K562 (cell line): Measurements from ENCODE around the gene MMP20. TPM values are rescaled to one million over a fixed set of nuclear protein-coding genes. Genes with fewer than 3 reads are reported as not detected.
A peak's percentile ranks its signal among the peaks of the same experiment; 100 is the strongest.

Experiments used
- ATAC-seq: fragments of 200-7000 bp; cut with Tn5 transposase; 3 replicates; pipeline ENCODE4 v1.9.1; 2020; ENCODE audit warnings: moderate library complexity
- BruUV-seq: library from RNA; stranded (reverse); fragments of 400-500 nt; replicated peaks from 2 replicates; lab custom pipeline; 2021; lab: Mats Ljungman, UMichigan
- CTCF ChIA-PET: fragments of 300-600 bp; formaldehyde crosslinking; extraction: SDS; loops from one replicate; lab custom pipeline; 2021; ENCODE audit warnings: low intra/inter-chr PET ratio; lab: Yijun Ruan, JAX
- POLR2A ChIA-PET: fragments of 300-600, 350-650 bp; sonication (Branson Sonifier 250); formaldehyde crosslinking; extraction: SDS; loops from one replicate; lab custom pipeline; 2021; ENCODE audit warnings: antibody characterized with exemption, inconsistent platforms; lab: Yijun Ruan, JAX
- DNase-seq, 4 experiments: peaks; one replicate each; pipeline versions ENCODE4 v3.0.0 to v3.0.0-alpha.2; 2011 to 2018; ENCODE audit warnings: low spot score in 3 of 4, mixed read lengths in 3 of 4; ENCODE audit errors: extremely low read depth in 1 of 4
- FAIRE-seq: peaks from 2 replicates; lab custom pipeline; 2011; peaks lifted over from hg19 to GRCh38; lab: Jason Lieb, UNC
- H2AFZ ChIP-seq: 2 replicates; pipeline ENCODE4 v1.6.0; 2011; ENCODE audit warnings: low read depth, low read length, control low read depth, inconsistent platforms
- H3K27ac ChIP-seq: fragments of 200-600 bp; 3 replicates; pipeline ENCODE4 v1.8.0; 2011; ENCODE audit warnings: low read depth, mild to moderate bottlenecking, control low read depth, inconsistent platforms, low read length, moderate library complexity, mixed read lengths; ENCODE audit errors: extremely low read depth
- H3K27me3 ChIP-seq, 2 experiments: fragments of 300-600 bp in 1 of 2; 2 replicates in 1 of 2; 3 replicates in 1 of 2; pipeline versions ENCODE4 v1.6.0 to v1.8.0; 2011; ENCODE audit warnings: inconsistent platforms in 2 of 2, low read length in 2 of 2, mild to moderate bottlenecking in 1 of 2, mixed read lengths in 1 of 2, moderate library complexity in 1 of 2; ENCODE audit not compliant: control insufficient read depth in 2 of 2, insufficient read depth in 2 of 2
- H3K36me3 ChIP-seq: fragments of 300-600 bp; 3 replicates; pipeline ENCODE4 v1.8.0; 2011; ENCODE audit warnings: mild to moderate bottlenecking, low read length, inconsistent platforms; ENCODE audit not compliant: control insufficient read depth, insufficient read depth
- H3K4me1 ChIP-seq, 2 experiments: fragments of 200-600 bp in 1 of 2; replicated peaks in 1 of 2; 2 replicates in 1 of 2; 3 replicates in 1 of 2; pipeline versions ENCODE4 v1.5.1 to v1.8.0; 2011; ENCODE audit warnings: inconsistent platforms in 2 of 2, low read length in 2 of 2, mild to moderate bottlenecking in 1 of 2, mixed read lengths in 1 of 2, moderate library complexity in 1 of 2; ENCODE audit not compliant: control insufficient read depth in 2 of 2, insufficient read depth in 2 of 2
- H3K4me2 ChIP-seq: 2 replicates; pipeline ENCODE4 v1.6.1; 2011; ENCODE audit warnings: low read length, control low read depth, inconsistent platforms, mixed read lengths; ENCODE audit not compliant: insufficient read depth
- H3K4me3 ChIP-seq: fragments of 200-600 bp; sonication (generic), shearing (Covaris generic); 2 replicates; pipeline ENCODE4 v1.5.1; 2016; ENCODE audit warnings: control low read depth, inconsistent platforms
- H3K79me2 ChIP-seq: fragments of 200-600 bp; 3 replicates; pipeline ENCODE4 v1.8.0; 2011; ENCODE audit warnings: low read length, inconsistent platforms; ENCODE audit not compliant: control insufficient read depth, insufficient read depth
- H3K9ac ChIP-seq, 2 experiments: 2 replicates each; pipeline versions ENCODE4 v1.6.0 to v1.6.1; 2011; ENCODE audit warnings: low read depth in 2 of 2, low read length in 2 of 2, control low read depth in 1 of 2, inconsistent platforms in 1 of 2, mild to moderate bottlenecking in 1 of 2, mixed read lengths in 1 of 2; ENCODE audit not compliant: insufficient read depth in 1 of 2
- H3K9me1 ChIP-seq: one replicate; pipeline ENCODE4 v1.6.0; 2011; ENCODE audit warnings: inconsistent platforms, mild to moderate bottlenecking, low read length, moderate library complexity; ENCODE audit not compliant: control insufficient read depth, insufficient read depth
- H3K9me3 ChIP-seq: replicated peaks from 2 replicates; pipeline ENCODE4 v1.5.1; 2011; ENCODE audit warnings: low read depth, low read length, inconsistent platforms; ENCODE audit not compliant: control insufficient read depth, insufficient read depth
- H4K20me1 ChIP-seq: replicated peaks from 2 replicates; pipeline ENCODE4 v1.6.1; 2011; ENCODE audit warnings: low read length, inconsistent platforms, mixed read lengths; ENCODE audit not compliant: control insufficient read depth, insufficient read depth
- JUN ChIP-seq, 2 experiments: sonication (generic) in 1 of 2; formaldehyde crosslinking in 1 of 2; IDR thresholded peaks; 2 replicates each; pipeline versions ENCODE4 v1.6.1 to v1.8.0; 2012 to 2022; ENCODE audit warnings: borderline replicate concordance in 2 of 2, mild to moderate bottlenecking in 2 of 2, improper control_type of control experiment in 1 of 2, low read depth in 1 of 2, low read length in 1 of 2, missing genetic modification reagents in 1 of 2
- SIX5 ChIP-seq, 2 experiments: IDR thresholded peaks; 2 replicates each; pipeline ENCODE4 v1.6.1; 2011; ENCODE audit warnings: low read length in 2 of 2, borderline replicate concordance in 1 of 2, low read depth in 1 of 2, mild to moderate bottlenecking in 1 of 2, moderate library complexity in 1 of 2; ENCODE audit not compliant: insufficient read depth in 1 of 2
- SMAD4 ChIP-seq: fragments of 250-450 bp; sonication (Bioruptor Pico); conservative IDR thresholded peaks from 2 replicates; pipeline ENCODE4 v1.8.0; 2021; ENCODE audit warnings: inconsistent platforms, mild to moderate bottlenecking, moderate library complexity
- SPI1 ChIP-seq: IDR thresholded peaks from 2 replicates; pipeline ENCODE4 v1.6.1; 2011; ENCODE audit warnings: low read depth, low read length, control low read depth, borderline replicate concordance
- in situ Hi-C: fragments of 300-500 bp; cut with MboI; formaldehyde crosslinking; loops from 4 replicates; pipeline ENCODE4 v1.15.0; 2018; ENCODE audit warnings: inconsistent platforms, mixed read lengths
- intact Hi-C: fragments of 100-400 bp; cut with micrococcal nuclease; formaldehyde crosslinking; loops from 2 replicates; pipeline ENCODE4 v1.14.2; 2022
- polyA plus RNA-seq, 8 experiments: library from polyadenylated mRNA; depleted of rRNA in 4 of 8; stranded (reverse) in 5 of 8; unstranded in 3 of 8; fragments of >200 nt; fragmentation: Nextera tagmentation in 2 of 8; fragmentation: Illumina TruSeq in 1 of 8; extraction: Ambion mirVana in 2 of 8; extraction: Trizol in 1 of 8; gene quantifications; 2 replicates each; pipeline versions ENCODE4 v1.2.1 to v1.2.3, GENCODE V29; 2011 to 2014; ENCODE audit warnings: inconsistent platforms in 1 of 8, missing spikeins in 1 of 8
- total RNA-seq, 7 experiments: library from RNA; depleted of rRNA in 6 of 7; stranded (reverse); fragments of >200 nt in 6 of 7; fragmentation: Illumina TruSeq in 2 of 7; extraction: Trizol in 2 of 7; gene quantifications; 2 replicates each; pipeline versions ENCODE4 v1.2.1 to v1.2.3, GENCODE V29; 2011 to 2021; ENCODE audit warnings: low replicate concordance in 1 of 7
- TF ChIP-seq, protein P1 (sequence below): sonication (generic); formaldehyde crosslinking; IDR thresholded peaks from 2 replicates; pipeline ENCODE4 v1.8.0; 2023; ENCODE audit warnings: missing genetic modification reagents, mild to moderate bottlenecking, borderline replicate concordance

The MMP20 gene
- total and polyA plus RNA-seq, 9 of the 15 experiments (the other 6 are each of a cell fraction or from before 2014, with no cell fraction given): not detected

DNA sequence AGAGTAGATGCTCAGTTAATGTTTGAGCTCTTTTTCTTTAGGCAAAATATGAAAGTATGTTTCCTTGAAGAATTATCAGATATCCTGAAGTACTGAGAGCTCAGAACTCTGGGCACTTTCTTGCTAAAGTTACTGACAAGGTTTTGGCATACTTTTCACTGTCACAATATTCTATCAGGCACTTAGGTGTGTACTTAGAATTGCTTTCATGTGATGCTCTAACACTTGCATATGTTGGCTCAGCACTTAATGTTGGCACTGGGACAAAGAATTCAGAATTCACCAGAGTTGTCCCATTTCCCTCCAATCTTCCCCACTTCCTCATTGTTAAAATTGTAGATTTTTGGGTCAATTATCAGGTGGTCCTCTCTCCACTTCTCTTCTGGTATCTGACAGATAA, 5.0 kb downstream of the MMP20 start:
- TF ChIP-seq JUN (IDR thresholded peaks at IDR 0.05; ENCODE audit: borderline replicate concordance, low read depth, low read length): no peak
- TF ChIP-seq JUN (CRISPR knock-in tag; IDR thresholded peaks at IDR 0.05; ENCODE audit: borderline replicate concordance): no peak
- TF ChIP-seq SMAD4 (CRISPR knock-in tag): no peak
- TF ChIP-seq SPI1: peak; percentile 46; the same call in 1 of the 2 replicates
- no peak for TF ChIP-seq SIX5 (IDR thresholded peaks at IDR 0.05; ENCODE audit: borderline replicate concordance in 1 of 2, insufficient read depth in 1 of 2, low read depth in 1 of 2, low read length in 2 of 2)
- TF ChIP-seq, protein P1, sequence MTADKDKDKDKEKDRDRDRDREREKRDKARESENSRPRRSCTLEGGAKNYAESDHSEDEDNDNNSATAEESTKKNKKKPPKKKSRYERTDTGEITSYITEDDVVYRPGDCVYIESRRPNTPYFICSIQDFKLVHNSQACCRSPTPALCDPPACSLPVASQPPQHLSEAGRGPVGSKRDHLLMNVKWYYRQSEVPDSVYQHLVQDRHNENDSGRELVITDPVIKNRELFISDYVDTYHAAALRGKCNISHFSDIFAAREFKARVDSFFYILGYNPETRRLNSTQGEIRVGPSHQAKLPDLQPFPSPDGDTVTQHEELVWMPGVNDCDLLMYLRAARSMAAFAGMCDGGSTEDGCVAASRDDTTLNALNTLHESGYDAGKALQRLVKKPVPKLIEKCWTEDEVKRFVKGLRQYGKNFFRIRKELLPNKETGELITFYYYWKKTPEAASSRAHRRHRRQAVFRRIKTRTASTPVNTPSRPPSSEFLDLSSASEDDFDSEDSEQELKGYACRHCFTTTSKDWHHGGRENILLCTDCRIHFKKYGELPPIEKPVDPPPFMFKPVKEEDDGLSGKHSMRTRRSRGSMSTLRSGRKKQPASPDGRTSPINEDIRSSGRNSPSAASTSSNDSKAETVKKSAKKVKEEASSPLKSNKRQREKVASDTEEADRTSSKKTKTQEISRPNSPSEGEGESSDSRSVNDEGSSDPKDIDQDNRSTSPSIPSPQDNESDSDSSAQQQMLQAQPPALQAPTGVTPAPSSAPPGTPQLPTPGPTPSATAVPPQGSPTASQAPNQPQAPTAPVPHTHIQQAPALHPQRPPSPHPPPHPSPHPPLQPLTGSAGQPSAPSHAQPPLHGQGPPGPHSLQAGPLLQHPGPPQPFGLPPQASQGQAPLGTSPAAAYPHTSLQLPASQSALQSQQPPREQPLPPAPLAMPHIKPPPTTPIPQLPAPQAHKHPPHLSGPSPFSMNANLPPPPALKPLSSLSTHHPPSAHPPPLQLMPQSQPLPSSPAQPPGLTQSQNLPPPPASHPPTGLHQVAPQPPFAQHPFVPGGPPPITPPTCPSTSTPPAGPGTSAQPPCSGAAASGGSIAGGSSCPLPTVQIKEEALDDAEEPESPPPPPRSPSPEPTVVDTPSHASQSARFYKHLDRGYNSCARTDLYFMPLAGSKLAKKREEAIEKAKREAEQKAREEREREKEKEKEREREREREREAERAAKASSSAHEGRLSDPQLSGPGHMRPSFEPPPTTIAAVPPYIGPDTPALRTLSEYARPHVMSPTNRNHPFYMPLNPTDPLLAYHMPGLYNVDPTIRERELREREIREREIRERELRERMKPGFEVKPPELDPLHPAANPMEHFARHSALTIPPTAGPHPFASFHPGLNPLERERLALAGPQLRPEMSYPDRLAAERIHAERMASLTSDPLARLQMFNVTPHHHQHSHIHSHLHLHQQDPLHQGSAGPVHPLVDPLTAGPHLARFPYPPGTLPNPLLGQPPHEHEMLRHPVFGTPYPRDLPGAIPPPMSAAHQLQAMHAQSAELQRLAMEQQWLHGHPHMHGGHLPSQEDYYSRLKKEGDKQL (CRISPR knock-in tag): no peak
- H2AFZ ChIP-seq: 0 out of 2 replicates have a peak overlapping the region, but pooled peaks have one; percentile 65
- H3K4me3 ChIP-seq: no peak overlapping the region
- ChIA-PET POLR2A (interaction anchor here (0.6 kb wide), 1 partner anchor 105 kb away, joined by 3 read pairs; no protein-coding TSS in a partner anchor), CTCF (no interaction called here)
- FAIRE-seq (no peak), DNase-seq (no peak), ATAC-seq (no peak)
- no peaks in the 10 kb centered on the region for H3K36me3 ChIP-seq
- no TSS peak for BruUV-seq
- H3K27ac ChIP-seq: no peak overlapping the region
- peaks cover 0 to 7% of the 10 kb centered on the region in 2 experiments; a peak in 2 of 5 replicates for H3K4me1 ChIP-seq
- H3K9me3 ChIP-seq: no peaks in the 10 kb centered on the region
- no peaks in the 10 kb centered on the region for H4K20me1 ChIP-seq
- H3K4me2 ChIP-seq: no peak overlapping the region
- intact Hi-C loops (no loop called here), in situ Hi-C loops (no loop called here)
- no peak overlapping the region for H3K9ac ChIP-seq
- no peaks in the 10 kb centered on the region for H3K9me1 ChIP-seq
- H3K27me3 ChIP-seq: peaks cover 0 to 5% of the 10 kb centered on the region in 2 experiments; a peak in 1 of 5 replicates
- no peaks in the 10 kb centered on the region for H3K79me2 ChIP-seq
